Stimulated activated CD4-positive, alpha-beta T cell treated with anti-CD3 and anti-CD28 coated beads, Interleukin-4, amount 100 ng/mL, for 4 hours (primary cell): ENCODE data around the gene GNAS-AS1.

Experiments
- DNase-seq, 2 experiments: peaks; one replicate each; pipeline ENCODE4 v3.0.0-alpha.2; 2020

GNAS-AS1 gene

DNA sequence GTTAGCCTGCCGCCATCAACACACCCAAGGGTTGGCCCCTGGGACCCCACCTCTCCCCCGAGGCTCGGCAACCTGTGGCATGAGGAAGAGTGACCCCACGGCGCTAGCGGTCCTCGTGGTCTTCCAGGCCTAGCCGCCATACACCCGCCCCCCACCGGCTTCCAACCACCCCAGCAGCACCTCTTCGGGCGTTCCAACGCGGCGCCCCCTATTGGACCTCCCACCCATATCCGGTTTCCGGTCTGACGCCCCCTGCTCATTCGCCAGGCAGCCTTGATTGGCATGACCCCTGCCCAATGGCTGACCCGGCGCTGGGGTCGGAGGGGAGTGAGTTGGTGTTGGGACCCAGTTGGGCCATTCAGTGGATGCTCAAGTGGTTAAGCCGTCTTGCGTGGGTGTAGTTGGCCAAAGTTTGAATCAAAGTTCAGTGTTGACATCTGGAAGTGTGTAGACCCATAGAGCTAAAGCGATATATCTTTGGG is at the start of gene GNAS-AS1:
Gene GNAS-AS1 (minus strand): TSS at position 210 of the 482 bp plus-strand sequence.
- peak; percentile 78 to 81 for DNase-seq

GRCh38 chr20:58900397-58900796 is 49.7 kb upstream of the GNAS-AS1 start:
- no peak for DNase-seq

- DNase-seq = no peak
Measured at GRCh38 chr20:58899512-58899911, 48.8 kb upstream of the GNAS-AS1 start.

DNA sequence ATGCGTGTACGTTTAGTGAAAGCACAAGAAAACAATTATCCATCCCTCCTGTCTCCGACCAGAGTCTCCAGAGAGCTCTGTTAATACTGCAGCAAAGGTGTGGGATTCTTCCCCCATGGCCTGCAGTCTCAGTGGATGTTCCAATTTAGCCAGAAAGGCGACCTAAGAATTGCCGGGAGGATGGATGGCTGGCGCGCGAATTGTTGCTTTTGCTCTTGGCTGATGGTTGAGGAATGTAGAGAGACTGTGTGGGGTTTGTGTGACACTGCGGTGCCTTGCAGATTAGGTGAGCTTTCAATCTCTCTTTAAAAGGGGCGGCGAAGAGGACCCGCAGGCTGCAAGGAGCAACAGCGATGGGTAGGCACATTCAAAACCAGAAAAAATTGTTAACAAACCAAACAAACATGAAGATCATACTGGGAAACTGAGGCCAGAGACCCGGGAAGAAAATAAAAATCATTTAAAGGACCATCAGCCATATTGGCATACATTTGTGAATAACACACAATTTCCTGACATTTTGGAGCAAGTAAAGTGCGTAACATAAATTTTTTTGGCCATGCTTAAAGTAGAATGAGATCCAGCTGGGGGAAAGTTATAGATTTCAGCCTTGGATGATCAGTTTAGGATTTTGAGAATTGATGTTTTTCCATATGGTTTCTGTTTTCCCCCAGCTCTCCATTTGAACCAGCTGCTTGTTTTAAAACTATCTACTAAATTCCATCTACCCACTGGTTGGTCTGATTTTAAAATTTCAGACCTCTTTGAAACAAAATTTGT is 48.1 kb upstream of the GNAS-AS1 start:
- DNase-seq = no peak

DNA sequence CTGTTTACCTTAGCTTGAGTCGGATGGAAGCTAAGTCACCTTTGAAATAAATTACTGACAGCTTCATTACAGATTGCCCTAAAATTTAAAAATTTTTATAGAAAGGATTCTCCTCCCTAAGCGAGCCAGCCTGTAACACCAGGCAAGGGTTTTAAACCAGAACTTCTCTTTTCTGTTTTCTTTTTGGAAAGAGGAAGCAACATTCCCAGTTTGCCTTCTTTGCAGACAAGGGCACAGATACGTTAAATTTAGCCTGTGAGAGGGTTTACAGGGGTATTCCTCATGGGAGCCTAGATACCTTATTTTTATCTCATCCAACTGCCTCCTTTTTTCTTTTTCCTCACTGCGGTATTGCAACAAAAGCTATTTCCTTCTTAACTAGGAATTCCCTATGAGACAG is 46.8 kb upstream of the GNAS-AS1 start:
- DNase-seq = no peak

- DNase-seq = no peak
Measured at GRCh38 chr20:58896820-58897219, 46.1 kb upstream of the GNAS-AS1 start.

DNA sequence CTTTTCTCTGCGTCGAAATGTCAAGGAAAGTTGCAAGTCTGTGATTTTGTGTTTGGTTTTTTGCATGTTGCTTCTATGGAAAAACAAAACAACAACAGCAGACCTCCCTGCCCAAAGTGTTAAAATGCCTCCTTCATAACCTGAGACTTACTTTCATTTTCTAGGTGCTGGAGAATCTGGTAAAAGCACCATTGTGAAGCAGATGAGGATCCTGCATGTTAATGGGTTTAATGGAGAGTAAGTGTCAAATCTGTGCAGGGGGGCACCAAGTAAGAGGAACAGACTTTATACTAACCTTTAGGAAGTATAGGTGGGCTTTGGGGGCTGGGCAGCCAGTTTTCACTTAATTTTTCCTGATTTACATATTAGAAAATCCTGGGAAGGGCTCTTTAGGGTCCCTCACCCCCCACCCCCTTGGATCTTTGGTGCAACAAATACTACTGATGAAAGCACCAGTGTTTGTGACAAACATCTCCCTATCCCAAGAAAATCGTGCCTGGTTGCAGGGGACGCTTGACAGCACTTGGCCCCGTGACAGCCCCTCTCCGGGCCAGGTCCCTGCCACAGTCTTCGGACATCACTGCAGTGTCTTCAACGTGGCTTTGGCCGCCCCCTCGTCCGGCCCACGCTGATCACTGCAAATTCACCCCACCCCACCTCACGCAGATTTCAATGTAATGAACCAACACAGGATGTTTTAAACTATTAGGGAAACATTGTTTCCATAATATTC is 44.9 kb upstream of the GNAS-AS1 start:
- DNase-seq = no peak

DNA sequence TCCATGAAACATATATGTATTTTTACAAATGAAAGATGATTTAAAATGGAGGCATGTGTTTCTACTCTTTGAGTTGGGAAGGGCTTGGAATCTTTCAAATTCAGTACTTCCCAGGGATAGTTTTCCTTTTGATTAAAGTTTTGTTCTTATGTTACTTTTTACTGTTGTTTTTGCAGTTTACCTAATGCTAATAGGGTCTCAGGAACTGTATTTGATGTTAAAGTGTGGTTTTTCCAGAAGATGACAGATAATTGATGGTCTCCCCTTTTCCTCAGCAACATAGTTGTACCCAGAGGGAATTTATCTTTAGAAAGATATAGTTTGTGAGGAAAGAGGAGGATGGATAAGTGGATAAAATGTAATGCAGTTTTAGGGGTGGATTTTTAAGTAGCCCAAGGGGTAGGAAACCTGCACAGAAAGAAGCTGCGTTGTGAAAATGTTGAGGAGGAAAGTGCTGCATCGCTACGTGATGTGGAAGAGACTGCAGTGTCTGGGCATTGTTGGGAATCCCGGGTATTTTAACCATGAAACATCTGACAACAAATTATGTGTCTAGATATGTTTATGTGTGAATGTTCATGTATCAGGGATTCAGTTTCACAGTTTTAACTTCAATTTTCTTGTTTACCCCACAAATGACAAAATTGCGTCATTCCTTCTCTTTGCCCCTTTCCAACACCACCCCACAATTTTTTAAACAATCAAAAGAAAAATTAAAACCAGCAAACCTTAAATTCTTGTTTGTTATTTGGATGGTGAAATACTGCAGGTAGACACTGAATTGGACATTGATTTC is 44.1 kb upstream of the GNAS-AS1 start:
- no peak for DNase-seq

GRCh38 chr20:58893355-58894120 is 42.8 kb upstream of the GNAS-AS1 start:
- DNase-seq = peak in 1 of 2 experiments; percentile 28

DNA sequence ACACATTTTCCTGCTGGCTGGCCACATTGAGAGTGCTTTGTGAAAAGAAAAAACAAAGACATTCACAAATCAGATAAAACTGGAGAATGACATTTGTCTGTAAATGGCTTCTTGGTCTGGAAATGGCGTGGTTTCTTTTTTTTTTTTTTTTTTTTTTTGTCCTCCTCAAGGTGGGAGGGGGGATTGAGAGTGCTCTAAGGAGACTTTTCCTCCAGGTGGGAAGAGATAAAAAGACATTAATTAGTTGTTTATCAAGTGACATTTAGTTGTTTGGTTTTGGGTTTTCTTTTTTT is 42.2 kb upstream of the GNAS-AS1 start:
- DNase-seq = no peak

- peak; percentile 71 to 74 for DNase-seq
Measured at GRCh38 chr20:58892141-58892931, 41.6 kb upstream of the GNAS-AS1 start.

- peak; percentile 29 to 43 for DNase-seq
Measured at GRCh38 chr20:58891718-58892140, 41.0 kb upstream of the GNAS-AS1 start.

- DNase-seq = peak; percentile 73 to 78
Measured at GRCh38 chr20:58891086-58891717, 40.5 kb upstream of the GNAS-AS1 start.

- peak; percentile 73 to 77 for DNase-seq
Measured at GRCh38 chr20:58890518-58891085, 39.9 kb upstream of the GNAS-AS1 start.

DNA sequence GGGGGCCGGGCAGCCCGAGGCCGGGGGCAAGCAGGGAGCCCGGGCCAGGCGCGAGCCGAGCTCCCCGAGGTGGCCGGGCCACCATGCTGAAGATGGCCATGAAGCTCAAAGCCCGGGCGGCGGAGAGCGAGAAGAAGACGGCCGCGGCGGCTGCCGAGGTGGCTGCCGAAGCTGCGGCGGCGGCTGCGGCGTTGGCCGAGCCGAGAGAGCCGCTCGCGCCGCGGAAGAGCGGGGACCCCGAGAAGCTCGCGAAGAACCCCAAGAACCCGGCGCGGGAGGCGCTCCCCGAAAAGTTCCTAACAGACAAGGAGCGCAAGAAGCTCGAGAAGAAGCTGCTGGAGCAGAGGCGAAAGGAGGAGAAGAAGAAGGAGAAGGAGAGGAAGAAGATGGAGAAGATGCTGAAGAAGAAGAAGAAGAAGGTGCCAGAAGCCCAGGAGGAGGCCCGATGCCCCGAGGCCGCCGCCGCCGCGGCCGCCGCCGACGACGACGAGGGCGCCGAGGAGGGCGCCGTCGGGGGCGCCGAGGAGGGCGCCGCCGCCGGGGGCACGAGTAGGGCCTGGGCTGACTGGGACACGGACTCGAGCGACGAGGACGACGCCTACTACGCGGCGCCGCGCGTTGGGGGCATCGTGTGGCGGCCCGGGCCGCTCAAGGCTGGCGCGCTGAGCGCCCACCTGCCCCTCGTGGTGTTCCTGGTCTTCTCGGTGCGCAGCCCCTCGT is 39.3 kb upstream of the GNAS-AS1 start:
- DNase-seq = peak in 1 of 2 experiments; percentile 49

GRCh38 chr20:58889334-58889760 is 38.6 kb upstream of the GNAS-AS1 start:
- DNase-seq = no peak

- DNase-seq = peak; percentile 75 to 81
Measured at GRCh38 chr20:58888521-58889333, 38.0 kb upstream of the GNAS-AS1 start.

DNA sequence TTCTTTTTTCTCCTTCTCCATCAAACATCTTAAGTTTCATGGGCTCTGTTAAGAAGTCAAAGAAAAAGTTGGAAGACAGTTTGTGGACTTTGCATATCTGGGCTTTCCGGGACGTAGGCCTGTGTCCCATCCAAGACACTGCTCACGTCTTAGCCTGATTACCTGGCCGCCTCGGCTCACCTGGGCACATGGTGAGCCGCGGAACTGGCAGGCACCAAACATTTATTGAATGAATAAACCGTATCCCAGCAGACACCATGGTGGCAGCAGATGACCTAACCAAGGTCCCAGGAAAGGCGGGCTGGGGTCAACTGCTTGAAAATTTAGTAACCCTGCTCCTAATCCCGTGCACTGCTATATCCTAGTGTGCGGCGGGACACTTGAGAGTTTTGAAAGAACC is 37.4 kb upstream of the GNAS-AS1 start:
- DNase-seq = no peak

DNA sequence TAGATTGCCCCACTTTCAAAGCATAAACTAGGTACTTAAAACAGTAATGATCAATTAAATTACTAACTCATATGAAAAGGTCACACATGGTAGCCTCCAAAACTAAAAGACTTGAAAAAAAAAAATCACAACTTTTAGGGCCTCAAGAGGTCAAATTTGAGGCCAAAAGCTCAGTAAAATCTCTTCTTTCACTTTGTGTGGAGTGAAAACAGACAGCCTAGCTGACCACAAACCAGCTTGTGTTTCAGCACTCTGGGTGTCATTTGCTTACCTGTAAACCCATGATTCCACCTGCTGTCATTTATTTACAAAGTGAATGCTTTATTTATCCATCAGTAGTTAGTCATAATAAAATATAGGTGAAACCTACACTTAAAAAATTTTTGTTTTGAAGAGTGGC is 35.8 kb upstream of the GNAS-AS1 start:
- DNase-seq = no peak
